PC-3 (cell line): ENCODE data around the gene SYDE2.

ENCODE experiments used
- EZH2 ChIP-seq: fragments of 300-600 bp; sonication (generic); IDR thresholded peaks from one replicate; pipeline ENCODE4 v1.6.1; 2017; ENCODE audit warnings: antibody characterized with exemption, mild to moderate bottlenecking, low read length; ENCODE audit not compliant: unreplicated experiment
- EZH2phosphoT487 ChIP-seq: fragments of 300-600 bp; sonication (generic); IDR thresholded peaks from 2 replicates; pipeline ENCODE4 v1.6.1; 2018; ENCODE audit warnings: mild to moderate bottlenecking, antibody characterized with exemption, low read length, borderline replicate concordance
- TF ChIP-seq, protein P1 (sequence below): fragments of 300-600 bp; sonication (generic); conservative IDR thresholded peaks from 2 replicates; pipeline ENCODE4 v1.5.1; 2017; ENCODE audit warnings: antibody characterized with exemption, low read depth, mild to moderate bottlenecking, low read length

DNA sequence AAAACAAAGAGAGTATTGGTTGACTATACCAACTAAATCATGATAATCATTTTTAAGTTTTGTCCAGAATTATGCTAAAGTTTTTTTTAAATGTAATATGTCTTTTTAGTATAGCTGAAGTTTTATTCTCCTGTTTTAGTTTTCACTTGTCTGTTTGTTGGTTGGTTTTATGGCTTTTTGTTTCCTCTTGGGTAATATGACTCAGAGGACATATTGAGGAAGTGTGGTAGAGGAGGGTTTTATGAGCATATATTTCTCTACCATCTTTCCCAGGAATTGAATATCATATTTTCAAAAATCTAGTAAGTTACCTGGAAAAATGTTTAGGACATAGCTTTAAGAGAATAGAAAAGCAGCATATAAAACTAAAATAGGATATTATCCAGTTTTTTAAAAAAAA lies 84.0 kb downstream of the SYDE2 start:
- TF ChIP-seq, protein P1, sequence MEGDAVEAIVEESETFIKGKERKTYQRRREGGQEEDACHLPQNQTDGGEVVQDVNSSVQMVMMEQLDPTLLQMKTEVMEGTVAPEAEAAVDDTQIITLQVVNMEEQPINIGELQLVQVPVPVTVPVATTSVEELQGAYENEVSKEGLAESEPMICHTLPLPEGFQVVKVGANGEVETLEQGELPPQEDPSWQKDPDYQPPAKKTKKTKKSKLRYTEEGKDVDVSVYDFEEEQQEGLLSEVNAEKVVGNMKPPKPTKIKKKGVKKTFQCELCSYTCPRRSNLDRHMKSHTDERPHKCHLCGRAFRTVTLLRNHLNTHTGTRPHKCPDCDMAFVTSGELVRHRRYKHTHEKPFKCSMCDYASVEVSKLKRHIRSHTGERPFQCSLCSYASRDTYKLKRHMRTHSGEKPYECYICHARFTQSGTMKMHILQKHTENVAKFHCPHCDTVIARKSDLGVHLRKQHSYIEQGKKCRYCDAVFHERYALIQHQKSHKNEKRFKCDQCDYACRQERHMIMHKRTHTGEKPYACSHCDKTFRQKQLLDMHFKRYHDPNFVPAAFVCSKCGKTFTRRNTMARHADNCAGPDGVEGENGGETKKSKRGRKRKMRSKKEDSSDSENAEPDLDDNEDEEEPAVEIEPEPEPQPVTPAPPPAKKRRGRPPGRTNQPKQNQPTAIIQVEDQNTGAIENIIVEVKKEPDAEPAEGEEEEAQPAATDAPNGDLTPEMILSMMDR = no peak
- TF ChIP-seq EZH2 (no peak), EZH2phosphoT487 (no peak)
